KG1 (cell line): Measurements from ENCODE around the gene TGFB3.
"Not testable (repeated sequence)": the region's sequence is repeated elsewhere in the genome, so short reads cannot be mapped to it uniquely, and the experiment has no call there.

ENCODE experiments used
- DNase-seq: peaks from one replicate; lab custom pipeline; 2025; lab: John Stamatoyannopoulos, UW

Gene TGFB3

GRCh38 chr14:75981426-75982265 is at the start of gene TGFB3:
TSS of gene TGFB3 (minus strand) at chr14:75981995. CDS start at chr14:75980893, 1,102 bp downstream.
- DNase-seq: no peak

DNA sequence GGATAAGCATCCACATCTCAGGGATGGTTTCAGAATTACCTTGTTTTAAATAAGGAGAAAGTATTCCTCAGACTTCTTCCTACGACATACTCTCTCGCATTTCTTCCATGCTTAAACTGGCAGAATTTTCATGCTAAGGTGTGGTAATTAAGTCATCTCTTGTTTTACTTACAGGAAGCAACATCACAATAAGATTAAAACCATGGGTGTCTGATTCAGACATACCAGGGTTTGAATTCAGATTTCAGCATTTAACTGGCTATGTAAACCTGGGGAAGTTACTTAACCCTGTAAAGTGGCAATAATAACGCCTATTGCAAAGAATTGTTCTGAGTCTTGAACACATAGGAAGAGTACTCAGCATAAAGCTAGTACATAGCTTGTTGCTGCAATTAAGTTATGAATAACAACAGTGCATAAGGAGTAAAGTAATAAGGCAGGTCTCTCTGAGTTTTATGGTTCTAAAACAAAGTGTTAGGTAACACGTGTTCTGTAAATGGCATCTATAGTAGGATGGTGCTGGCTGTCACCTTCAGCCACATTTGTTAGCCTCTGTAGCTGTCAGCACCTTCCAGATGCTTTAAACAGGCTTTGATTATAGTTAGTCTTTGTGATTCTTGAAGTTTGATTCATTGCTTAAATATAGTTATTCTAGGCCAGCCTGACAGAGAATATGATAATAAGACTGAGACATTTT is 42.6 kb upstream of the TGFB3 start:
- DNase-seq: no peak

DNA sequence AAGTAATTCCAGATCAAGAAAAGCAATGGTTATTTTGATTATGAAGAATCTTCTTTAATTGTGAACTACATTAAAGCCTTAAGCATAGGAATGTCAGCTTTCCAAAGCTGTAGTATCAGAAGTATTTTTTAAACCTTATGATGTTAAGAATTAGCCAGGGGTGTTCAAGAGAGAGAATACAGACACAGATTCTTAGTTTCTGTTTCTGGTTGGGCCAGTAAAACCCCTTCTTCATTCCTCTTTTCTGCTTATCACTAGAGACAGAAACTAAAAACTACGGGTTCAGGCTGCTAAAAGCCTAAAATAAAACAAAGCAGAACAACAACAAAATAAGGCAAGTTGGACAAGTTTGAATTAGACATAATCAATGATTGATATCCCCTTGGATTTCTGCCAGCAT is 42.0 kb upstream of the TGFB3 start:
- DNase-seq: no peak

GRCh38 chr14:76022991-76023390 is 41.2 kb upstream of the TGFB3 start:
- no peak for DNase-seq

DNA sequence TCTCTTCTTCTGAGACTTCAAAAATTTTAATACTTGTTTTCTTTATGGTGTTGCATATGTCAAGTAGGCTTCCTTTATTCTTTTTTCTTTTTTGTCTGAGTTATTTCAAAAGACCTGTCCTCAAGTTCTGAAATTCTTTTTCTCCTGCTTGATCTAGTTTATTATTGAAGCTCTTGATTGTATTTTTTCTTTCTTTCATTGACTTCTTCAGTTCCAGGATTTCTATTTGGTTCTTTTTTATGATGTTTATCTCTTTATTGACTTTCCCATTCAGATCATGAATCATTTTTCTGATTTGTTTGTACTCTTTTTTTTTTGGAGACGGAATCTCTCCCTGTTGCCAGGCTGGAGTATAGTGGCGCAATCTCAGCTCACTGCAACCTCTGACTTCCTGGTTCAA is 37.9 kb upstream of the TGFB3 start:
- no peak for DNase-seq

GRCh38 chr14:76015668-76016067 is 33.9 kb upstream of the TGFB3 start:
- no peak for DNase-seq

GRCh38 chr14:76015191-76015590 is 33.4 kb upstream of the TGFB3 start:
- no peak for DNase-seq

GRCh38 chr14:76012354-76012753 is 30.6 kb upstream of the TGFB3 start:
- DNase-seq: no peak

- no peak for DNase-seq
Measured at GRCh38 chr14:76011930-76012329, 30.1 kb upstream of the TGFB3 start.

DNA sequence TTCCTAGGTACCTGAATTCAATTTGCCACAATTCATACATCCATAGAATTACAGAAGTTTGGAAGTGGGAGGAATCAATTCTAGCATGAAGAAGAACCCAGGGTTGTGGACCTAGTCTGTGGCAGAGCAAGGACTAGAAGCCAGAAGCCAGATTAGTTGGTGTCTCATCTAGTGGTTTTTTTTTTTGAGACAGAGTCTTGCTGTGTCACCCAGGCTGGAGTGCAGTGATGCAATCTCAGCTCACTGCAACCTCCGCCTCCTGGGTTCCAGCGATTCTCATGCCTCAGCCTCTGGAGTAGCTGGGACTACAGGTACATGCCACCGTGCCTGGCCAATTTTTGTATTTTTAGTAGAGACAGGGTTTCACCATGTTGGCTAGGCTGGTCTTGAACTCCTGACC is 27.8 kb upstream of the TGFB3 start:
- DNase-seq: not testable (repeated sequence)

GRCh38 chr14:76007852-76008251 is 26.1 kb upstream of the TGFB3 start:
- no peak for DNase-seq

GRCh38 chr14:76007379-76007778 is 25.6 kb upstream of the TGFB3 start:
- no peak for DNase-seq

GRCh38 chr14:76006253-76006652 is 24.5 kb upstream of the TGFB3 start:
- no peak for DNase-seq

DNA sequence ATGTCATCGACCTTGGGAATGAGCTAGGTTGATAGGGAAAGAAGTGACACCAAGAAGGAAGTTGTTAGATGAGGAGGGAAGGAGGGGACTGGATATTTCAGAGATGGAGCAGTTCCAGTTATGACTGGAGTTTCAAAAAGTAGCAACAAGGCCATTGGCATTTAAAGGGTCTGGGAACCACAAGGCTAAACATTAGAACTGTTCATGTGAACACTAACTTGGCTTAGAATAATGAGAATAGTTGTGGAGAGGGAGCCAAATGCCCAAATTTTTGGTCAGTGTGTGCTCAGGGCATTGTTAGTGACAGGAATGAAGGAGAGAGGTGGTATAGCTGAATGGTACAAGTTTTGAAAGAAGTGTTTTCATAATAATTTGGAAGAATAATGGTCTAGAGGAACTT is 20.6 kb upstream of the TGFB3 start:
- DNase-seq: no peak

DNA sequence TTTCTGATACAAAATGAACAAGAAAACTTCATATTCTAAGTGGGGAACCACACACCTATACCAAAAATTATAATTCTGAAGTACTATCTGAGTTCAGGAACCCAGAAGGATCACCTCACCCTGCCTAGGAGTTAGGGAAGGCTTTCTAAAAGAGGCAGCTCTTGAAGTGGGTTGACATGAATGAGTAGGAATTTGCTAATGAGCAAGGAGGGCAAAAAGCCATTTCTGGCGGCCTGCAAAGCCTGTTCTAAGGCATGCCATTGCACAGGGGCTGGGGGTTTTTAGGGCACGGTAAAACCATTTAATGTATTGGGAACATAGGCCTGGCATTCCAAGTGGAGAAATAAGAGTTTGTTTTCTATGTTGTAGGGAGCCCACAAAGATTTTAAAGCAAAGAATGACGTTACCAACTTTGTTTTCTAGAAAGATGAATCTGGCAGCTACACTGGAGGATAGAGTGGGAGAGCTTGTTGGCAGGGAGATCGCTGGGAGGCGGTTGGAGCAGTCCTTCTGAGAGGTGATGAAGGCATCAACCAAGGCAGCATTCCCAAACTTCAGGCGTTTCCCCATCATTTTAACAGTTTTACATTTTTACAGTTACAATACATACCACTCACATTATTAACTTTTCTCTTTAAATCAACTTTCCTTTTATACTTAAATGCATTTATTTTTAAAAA is 17.9 kb upstream of the TGFB3 start:
- no peak for DNase-seq

GRCh38 chr14:75996488-75996887 is 14.7 kb upstream of the TGFB3 start:
- no peak for DNase-seq

GRCh38 chr14:75995372-75996041 is 13.7 kb upstream of the TGFB3 start:
- no peak for DNase-seq

GRCh38 chr14:75993567-75994041 is 11.8 kb upstream of the TGFB3 start:
- DNase-seq: no peak

DNA sequence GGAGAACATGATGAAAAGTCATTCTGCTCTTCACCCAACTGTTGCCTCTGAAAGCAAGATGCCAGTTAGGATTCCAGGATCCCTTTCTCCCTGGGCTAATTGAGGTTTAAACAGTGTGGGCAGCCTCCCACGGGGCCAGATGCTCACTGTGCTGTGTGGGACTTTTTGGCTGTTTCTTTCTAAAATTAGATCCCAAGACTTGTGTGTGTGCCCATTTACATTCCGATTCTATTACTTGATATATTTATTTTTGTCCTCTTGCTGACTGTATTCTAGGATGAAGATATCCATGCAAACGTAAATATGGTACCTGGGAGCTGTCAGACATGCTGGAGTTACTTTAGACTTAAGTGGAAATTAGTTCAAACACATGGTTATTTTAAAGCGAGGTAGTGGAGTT is 10.0 kb upstream of the TGFB3 start:
- DNase-seq: no peak

DNA sequence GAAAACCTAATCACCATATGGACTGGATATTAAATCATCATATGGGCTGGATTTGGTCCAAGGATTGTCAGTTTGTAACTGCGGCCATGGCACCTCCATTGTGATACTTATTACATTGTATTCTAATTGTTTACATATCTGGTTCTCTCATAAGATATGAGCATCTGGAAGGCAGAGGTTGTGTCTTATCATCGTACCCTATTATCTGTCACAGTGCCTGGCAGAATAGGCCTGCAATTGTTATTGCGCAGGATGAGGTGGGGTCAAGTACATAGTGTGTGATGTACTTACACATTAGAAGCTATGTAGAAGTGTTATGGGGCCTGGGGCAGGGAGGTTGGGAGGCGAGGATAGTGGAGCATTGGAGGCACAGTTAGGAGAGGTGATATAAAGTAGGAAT is 8.5 kb upstream of the TGFB3 start:
- DNase-seq: no peak

GRCh38 chr14:75989134-75989533 is 7.3 kb upstream of the TGFB3 start:
- DNase-seq: no peak
